Glomerular visceral epithelial cell (primary cell): ENCODE data around the gene STRAP.
"Not testable (repeated sequence)": the region's sequence is repeated elsewhere in the genome, so short reads cannot be mapped to it uniquely, and the experiment has no call there.

Experiments used
- DNase-seq: peaks from one replicate; pipeline ENCODE4 v3.0.0-alpha.2; 2016; ENCODE audit errors: extremely low spot score

The STRAP gene

GRCh38 chr12:15868186-15868585 lies 14.0 kb upstream of the STRAP start:
- DNase-seq = no peak

- no peak for DNase-seq
Measured at GRCh38 chr12:15873556-15873955, 8.6 kb upstream of the STRAP start.

- not testable (repeated sequence) for DNase-seq
Measured at GRCh38 chr12:15874556-15875145, 7.5 kb upstream of the STRAP start.

- DNase-seq = no peak
Measured at GRCh38 chr12:15875863-15876262, 6.3 kb upstream of the STRAP start.

GRCh38 chr12:15879413-15879812 lies 2.8 kb upstream of the STRAP start:
- DNase-seq = no peak

GRCh38 chr12:15880721-15881120 lies 1.5 kb upstream of the STRAP start:
- DNase-seq = no peak

GRCh38 chr12:15883536-15883935 lies 1.3 kb downstream of the STRAP start:
- DNase-seq = peak; percentile 4

- no peak for DNase-seq
Measured at GRCh38 chr12:15886372-15887042, 4.3 kb downstream of the STRAP start.

GRCh38 chr12:15887043-15887817 lies 5.0 kb downstream of the STRAP start:
- no peak for DNase-seq

GRCh38 chr12:15892645-15893259 lies 10.6 kb downstream of the STRAP start:
- DNase-seq = no peak

GRCh38 chr12:15893260-15893659 lies 11.1 kb downstream of the STRAP start:
- DNase-seq = no peak

GRCh38 chr12:15896867-15897266 lies 14.7 kb downstream of the STRAP start:
- no peak for DNase-seq

- DNase-seq = no peak
Measured at GRCh38 chr12:15897433-15897832, 15.2 kb downstream of the STRAP start.

- no peak for DNase-seq
Measured at GRCh38 chr12:15899282-15899870, 17.2 kb downstream of the STRAP start.

- DNase-seq = no peak
Measured at GRCh38 chr12:15904378-15904920, 22.3 kb downstream of the STRAP start.

GRCh38 chr12:15910468-15910863 lies 28.3 kb downstream of the STRAP start:
- DNase-seq = no peak

GRCh38 chr12:15910864-15911721 lies 28.9 kb downstream of the STRAP start, which contains the start of gene DERA:
Gene DERA, plus strand, starts transcription at chr12:15911332. Its CDS starts 52 bp downstream, at chr12:15911384.
- DNase-seq = peak; percentile 83

GRCh38 chr12:15911931-15912330 lies 29.7 kb downstream of the STRAP start:
- DNase-seq = not testable (repeated sequence)

GRCh38 chr12:15914131-15914530 lies 31.9 kb downstream of the STRAP start:
- not testable (repeated sequence) for DNase-seq

- no peak for DNase-seq
Measured at GRCh38 chr12:15918066-15918465, 35.9 kb downstream of the STRAP start.

- DNase-seq = no peak
Measured at GRCh38 chr12:15919418-15919817, 37.2 kb downstream of the STRAP start.
